HepG2 (cell line): ENCODE measurements around the gene AK6. TPM values are rescaled to one million over a fixed set of nuclear protein-coding genes. Genes with fewer than 3 reads are reported as not detected.

Source experiments
- AGO1 ChIP-seq: fragments of 200-400 bp; formaldehyde crosslinking; IDR thresholded peaks from 2 replicates; pipeline ENCODE4 v1.6.1; 2017; ENCODE audit warnings: mild to moderate bottlenecking, low read depth, low read length, moderate library complexity; ENCODE audit not compliant: poor library complexity, severe bottlenecking
- FOXC1 ChIP-seq: sonication (generic); formaldehyde crosslinking; IDR thresholded peaks from 2 replicates; pipeline ENCODE4 v1.8.0; 2022; ENCODE audit warnings: mild to moderate bottlenecking, missing genetic modification reagents, borderline replicate concordance
- HOMEZ ChIP-seq: IDR thresholded peaks from 2 replicates; pipeline ENCODE4 v1.6.1; 2016; ENCODE audit warnings: low read depth
- KLF12 ChIP-seq: sonication (generic); formaldehyde crosslinking; IDR thresholded peaks from 2 replicates; pipeline ENCODE4 v1.4.0; 2020; ENCODE audit warnings: missing genetic modification reagents, borderline replicate concordance
- MAZ ChIP-seq, 2 experiments: sonication (generic) in 1 of 2; formaldehyde crosslinking in 1 of 2; IDR thresholded peaks; 2 replicates each; pipeline versions ENCODE4 v1.5.0 to v1.6.1; 2012 to 2020; ENCODE audit warnings: low read depth in 2 of 2, mild to moderate bottlenecking in 2 of 2, borderline replicate concordance in 1 of 2, improper control_type of control experiment in 1 of 2, low read length in 1 of 2, missing genetic modification reagents in 1 of 2, moderate library complexity in 1 of 2
- MNT ChIP-seq: fragments of 450-650 bp; IDR thresholded peaks from 2 replicates; pipeline ENCODE4 v1.6.1; 2016
- MTF1 ChIP-seq: sonication (generic); formaldehyde crosslinking; IDR thresholded peaks from 2 replicates; pipeline ENCODE4 v1.5.0; 2020; ENCODE audit warnings: missing genetic modification reagents
- MYNN ChIP-seq: sonication (generic); formaldehyde crosslinking; IDR thresholded peaks from 2 replicates; pipeline ENCODE4 v1.4.0; 2020; ENCODE audit warnings: mild to moderate bottlenecking, low read depth, missing genetic modification reagents
- MZF1 ChIP-seq: sonication (generic); formaldehyde crosslinking; IDR thresholded peaks from 2 replicates; pipeline ENCODE4 v1.8.1; 2023; ENCODE audit warnings: mild to moderate bottlenecking, missing genetic modification reagents, borderline replicate concordance
- NCOA5 ChIP-seq: sonication (generic); formaldehyde crosslinking; IDR thresholded peaks from 2 replicates; pipeline ENCODE4 v1.4.0; 2020; ENCODE audit warnings: missing genetic modification reagents
- NFKB2 ChIP-seq: sonication (generic); formaldehyde crosslinking; IDR thresholded peaks from 2 replicates; pipeline ENCODE4 v1.4.0; 2020; ENCODE audit warnings: missing genetic modification reagents, borderline replicate concordance
- RFX5 ChIP-seq: IDR thresholded peaks from 2 replicates; pipeline ENCODE4 v1.6.1; 2011; ENCODE audit warnings: low read depth, low read length, improper control_type of control experiment
- TERF1 ChIP-seq: sonication (generic); formaldehyde crosslinking; IDR thresholded peaks from 2 replicates; pipeline ENCODE4 v1.8.0; 2022; ENCODE audit warnings: mild to moderate bottlenecking, missing genetic modification reagents, moderate library complexity
- TOPORS ChIP-seq: sonication (generic); formaldehyde crosslinking; IDR thresholded peaks from 2 replicates; pipeline ENCODE4 v1.8.0; 2023; ENCODE audit warnings: mild to moderate bottlenecking, missing genetic modification reagents
- TRIM22 ChIP-seq: fragments of 450-650 bp; IDR thresholded peaks from 2 replicates; pipeline ENCODE4 v1.6.1; 2017
- U2AF2 ChIP-seq: fragments of 200-400 bp; formaldehyde crosslinking; IDR thresholded peaks from 2 replicates; pipeline ENCODE4 v1.6.1; 2017; ENCODE audit warnings: low read depth, mild to moderate bottlenecking, low read length
- ZBTB42 ChIP-seq: sonication (generic); formaldehyde crosslinking; IDR thresholded peaks from 2 replicates; pipeline ENCODE4 v1.5.0; 2020; ENCODE audit warnings: mild to moderate bottlenecking, missing genetic modification reagents
- ZFP36L1 ChIP-seq: sonication (generic); formaldehyde crosslinking; IDR thresholded peaks from 2 replicates; pipeline ENCODE4 v1.8.0; 2022; ENCODE audit warnings: mild to moderate bottlenecking, missing genetic modification reagents, moderate library complexity
- ZFP41 ChIP-seq: sonication (generic); formaldehyde crosslinking; IDR thresholded peaks from 2 replicates; pipeline ENCODE4 v1.4.0; 2020; ENCODE audit warnings: mild to moderate bottlenecking, missing genetic modification reagents, borderline replicate concordance
- ZNF468 ChIP-seq: sonication (generic); formaldehyde crosslinking; IDR thresholded peaks from 2 replicates; pipeline ENCODE4 v1.8.0; 2022; ENCODE audit warnings: mild to moderate bottlenecking, moderate library complexity, missing genetic modification reagents
- ZNF7 ChIP-seq: IDR thresholded peaks from 2 replicates; pipeline ENCODE4 v1.6.1; 2016; ENCODE audit warnings: missing biosample characterization, missing genetic modification reagents
- ZNF720 ChIP-seq: sonication (generic); formaldehyde crosslinking; IDR thresholded peaks from 2 replicates; pipeline ENCODE4 v1.4.0; 2020; ENCODE audit warnings: missing genetic modification reagents
- polyA plus RNA-seq, 8 experiments: library from polyadenylated mRNA; depleted of rRNA in 3 of 8; stranded (reverse) in 7 of 8; unstranded in 1 of 8; fragments of >200 nt; fragmentation: Illumina TruSeq in 4 of 8; extraction: Trizol in 4 of 8; gene quantifications; 2 replicates each; pipeline versions ENCODE4 v1.2.1 to v1.2.3, GENCODE V29; 2011 to 2016; ENCODE audit warnings: low read depth in 4 of 8, missing spikeins in 1 of 8, mixed read lengths in 1 of 8; ENCODE audit not compliant: insufficient read depth in 1 of 8
- total RNA-seq, 5 experiments: library from RNA; depleted of rRNA; stranded (reverse); fragments of >200 nt; fragmentation: Illumina TruSeq; extraction: Trizol; gene quantifications; 2 replicates each; pipeline ENCODE4 v1.2.3, GENCODE V29; 2016; ENCODE audit warnings: low read depth in 1 of 5
- TF ChIP-seq, protein P1 (sequence below): sonication (generic); formaldehyde crosslinking; IDR thresholded peaks from 2 replicates; pipeline ENCODE4 v1.5.0; 2020; ENCODE audit warnings: missing genetic modification reagents

AK6 gene
- total and polyA plus RNA-seq, 2 of the 13 experiments (the other 11 are each of a cell fraction or from before 2014, with no cell fraction given): 31.1 to 77.2 TPM

GRCh38 chr5:69369340-69370121, at the start of gene AK6, which contains the start of the genes RAD17 and TAF9 (continued):
- TF ChIP-seq TRIM22: no peak
- TF ChIP-seq AGO1: no peak
- TF ChIP-seq MZF1 (CRISPR knock-in tag): no peak
- TF ChIP-seq, protein P1, sequence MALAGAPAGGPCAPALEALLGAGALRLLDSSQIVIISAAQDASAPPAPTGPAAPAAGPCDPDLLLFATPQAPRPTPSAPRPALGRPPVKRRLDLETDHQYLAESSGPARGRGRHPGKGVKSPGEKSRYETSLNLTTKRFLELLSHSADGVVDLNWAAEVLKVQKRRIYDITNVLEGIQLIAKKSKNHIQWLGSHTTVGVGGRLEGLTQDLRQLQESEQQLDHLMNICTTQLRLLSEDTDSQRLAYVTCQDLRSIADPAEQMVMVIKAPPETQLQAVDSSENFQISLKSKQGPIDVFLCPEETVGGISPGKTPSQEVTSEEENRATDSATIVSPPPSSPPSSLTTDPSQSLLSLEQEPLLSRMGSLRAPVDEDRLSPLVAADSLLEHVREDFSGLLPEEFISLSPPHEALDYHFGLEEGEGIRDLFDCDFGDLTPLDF (CRISPR knock-in tag): peak; percentile 59
- TF ChIP-seq ZNF468: no peak
- no peak for TF ChIP-seq MYNN (CRISPR knock-in tag)
- TF ChIP-seq KLF12: peak; percentile 82
- TF ChIP-seq TOPORS (CRISPR knock-in tag): no peak; the same call in 1 of the 2 replicates
- TF ChIP-seq MNT: peak; percentile 61
- TF ChIP-seq ZBTB42 (CRISPR knock-in tag): peak; percentile 78; the same call in 1 of the 2 replicates
- no peak for TF ChIP-seq U2AF2
- TF ChIP-seq TERF1 (CRISPR knock-in tag): no peak
- TF ChIP-seq ZNF7 (CRISPR knock-in tag): no peak
- no peak for TF ChIP-seq NCOA5 (CRISPR knock-in tag)
- peak; percentile 61; the same call in 1 of the 2 replicates for TF ChIP-seq NFKB2 (CRISPR knock-in tag)
- no peak for TF ChIP-seq RFX5
- peak; percentile 37; the same call in 1 of the 2 replicates for TF ChIP-seq HOMEZ (CRISPR knock-in tag)
- peak; percentile 93 for TF ChIP-seq MAZ (IDR thresholded peaks at IDR 0.05; ENCODE audit: borderline replicate concordance, low read depth, low read length)
- peak; percentile 91 for TF ChIP-seq MAZ (CRISPR knock-in tag; IDR thresholded peaks at IDR 0.05; ENCODE audit: low read depth)
- peak; percentile 68; the same call in 1 of the 2 replicates for TF ChIP-seq MTF1 (CRISPR knock-in tag)
- peak; percentile 25; the same call in 1 of the 2 replicates for TF ChIP-seq ZFP41 (CRISPR knock-in tag)
- TF ChIP-seq ZNF720 (CRISPR knock-in tag): no peak
- TF ChIP-seq FOXC1 (CRISPR knock-in tag): peak; percentile 76; the same call in 1 of the 2 replicates
- TF ChIP-seq ZFP36L1: 0 out of 2 replicates have a peak, but pooled peaks have one; percentile 16
